Measurements from ENCODE around the gene ADCY1.

ADCY1 gene

GRCh38 chr7:45654341-45654740 lies 80.2 kb downstream of the ADCY1 start:
- no peak for DNase-seq

GRCh38 chr7:45655539-45655938 lies 81.4 kb downstream of the ADCY1 start:
- DNase-seq = no peak

DNA sequence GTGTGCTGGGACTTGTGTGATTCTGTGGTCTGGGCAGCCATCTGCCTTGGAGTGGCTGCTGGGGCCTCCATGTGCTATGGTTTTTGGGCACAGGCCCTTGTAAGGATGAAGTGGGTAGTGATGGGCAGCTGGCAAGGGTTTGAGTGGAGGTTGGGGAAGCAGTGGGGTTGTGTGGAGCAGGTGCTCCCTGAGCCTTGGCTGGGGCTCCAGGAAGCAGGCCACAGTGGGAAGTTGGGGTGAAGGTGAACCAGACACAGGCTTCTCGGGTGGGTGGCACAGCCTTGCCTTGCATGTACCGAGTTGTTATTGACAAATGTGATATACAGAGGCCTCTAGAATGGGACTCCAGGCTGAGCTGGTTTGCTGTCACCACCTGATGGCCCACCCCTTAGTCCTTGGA lies 82.3 kb downstream of the ADCY1 start:
- DNase-seq = no peak

- DNase-seq = no peak
Observed at GRCh38 chr7:45657136-45657889, 83.1 kb downstream of the ADCY1 start.

GRCh38 chr7:45657890-45658715 lies 83.9 kb downstream of the ADCY1 start:
- DNase-seq = no peak

DNA sequence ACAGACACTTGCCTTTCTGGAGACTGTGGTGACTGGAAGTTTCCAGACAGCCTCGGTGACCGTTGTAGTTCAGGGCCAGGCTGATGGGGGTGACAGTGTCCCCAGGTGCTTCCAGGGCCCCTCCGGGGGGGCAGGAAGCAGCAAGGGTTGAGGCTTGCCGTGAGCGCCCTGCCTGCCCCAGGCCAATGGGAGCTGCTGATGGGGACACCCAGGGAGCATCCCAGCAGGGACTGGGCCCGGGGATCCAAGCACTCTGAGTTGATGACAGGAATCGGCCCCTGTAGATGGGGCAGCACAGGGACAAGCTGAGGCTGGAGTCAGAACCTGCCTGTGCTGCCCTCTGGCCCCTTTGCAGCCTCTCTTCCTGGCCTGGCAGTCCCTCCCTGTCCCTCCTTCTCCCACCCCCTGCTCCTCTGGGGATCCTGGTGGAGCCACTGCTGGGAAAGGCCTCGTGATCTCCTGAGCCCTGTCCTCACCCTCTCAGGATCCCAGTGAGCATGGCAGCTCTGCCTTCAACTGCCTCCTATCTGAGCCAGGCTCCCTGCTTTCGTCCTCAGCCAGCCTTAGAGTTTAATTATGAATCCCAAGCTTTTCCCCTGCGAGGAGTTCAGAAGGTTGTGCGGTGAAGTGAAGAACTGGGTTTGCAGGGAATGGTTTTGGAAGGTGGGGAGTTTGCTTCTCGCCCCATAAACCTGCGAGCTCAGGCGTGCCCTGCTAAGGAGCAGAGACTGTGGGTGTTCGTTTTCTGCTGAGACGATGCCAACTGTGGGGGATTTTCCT lies 84.7 kb downstream of the ADCY1 start:
- no peak for DNase-seq

GRCh38 chr7:45659496-45660139 lies 85.5 kb downstream of the ADCY1 start:
- DNase-seq = no peak

DNA sequence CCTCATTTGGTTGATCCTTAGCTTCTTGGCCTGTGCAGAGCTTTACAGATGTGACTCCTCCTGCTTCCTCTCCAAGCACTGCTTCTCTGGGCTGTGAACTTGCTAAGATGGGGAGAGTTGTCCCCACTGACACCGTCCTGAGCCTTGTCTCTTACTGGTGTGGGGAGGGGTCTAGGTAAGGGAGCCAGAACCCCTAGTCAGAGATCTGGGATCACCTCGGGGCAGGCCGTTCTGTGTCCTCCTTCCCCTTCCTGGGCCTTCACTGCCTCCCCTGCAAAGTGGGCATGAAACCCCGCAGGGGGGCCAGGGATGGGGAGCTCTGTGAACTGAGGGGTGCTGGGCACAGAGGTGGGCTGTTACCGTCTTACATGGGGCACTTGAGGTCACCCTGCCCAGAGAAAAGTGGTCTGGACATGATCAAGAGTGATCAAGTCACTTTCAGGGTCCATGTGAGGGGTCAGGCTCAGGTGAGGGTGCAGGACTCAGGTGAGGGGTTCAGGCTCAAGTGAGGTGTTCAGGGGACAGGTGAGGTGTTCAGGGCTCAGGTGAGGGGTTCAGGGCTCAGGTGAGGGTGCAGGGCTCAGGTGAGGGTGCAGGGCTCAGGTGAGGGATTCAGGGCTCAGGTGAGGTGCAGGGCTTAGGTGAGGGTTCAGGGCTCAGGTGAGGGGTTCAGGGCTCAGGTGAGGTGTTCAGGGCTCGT lies 86.2 kb downstream of the ADCY1 start:
- no peak for DNase-seq

DNA sequence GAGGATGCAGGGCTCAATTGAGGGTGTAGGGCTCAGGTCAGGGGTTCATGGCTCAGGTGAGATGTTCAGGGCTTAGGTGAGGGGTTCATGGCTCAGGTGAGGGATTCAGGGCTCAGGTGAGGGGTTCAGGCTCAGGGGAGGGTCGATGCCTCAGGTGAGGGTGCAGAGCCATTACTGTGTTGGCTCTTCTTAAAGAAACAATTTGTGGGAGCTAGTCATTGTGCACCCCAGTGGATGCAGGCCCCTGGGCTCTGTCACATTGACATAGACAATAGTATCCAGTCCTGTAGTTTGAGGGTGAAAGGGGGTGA lies 86.7 kb downstream of the ADCY1 start:
- no peak for DNase-seq

- no peak for DNase-seq
Observed at GRCh38 chr7:45661302-45661995, 87.3 kb downstream of the ADCY1 start.

DNA sequence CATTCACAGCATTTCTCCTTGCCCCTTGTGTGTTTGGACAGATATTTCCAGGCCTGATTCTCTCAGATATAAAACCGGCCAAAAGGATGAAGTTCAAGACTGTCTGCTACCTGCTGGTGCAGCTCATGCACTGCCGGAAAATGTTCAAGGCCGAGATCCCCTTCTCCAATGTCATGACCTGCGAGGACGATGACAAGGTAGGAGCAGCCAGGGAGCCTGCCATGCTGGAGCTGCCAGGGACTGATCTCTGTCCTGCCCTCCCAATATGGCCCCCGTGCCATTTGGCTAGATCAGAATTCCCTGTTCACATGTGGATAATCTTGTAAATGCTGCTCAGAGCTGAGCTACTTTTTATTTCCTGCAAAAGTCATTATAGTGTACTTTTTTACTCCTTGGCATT lies 87.8 kb downstream of the ADCY1 start:
- no peak for DNase-seq

- DNase-seq = no peak
Observed at GRCh38 chr7:45662540-45663166, 88.5 kb downstream of the ADCY1 start.

DNA sequence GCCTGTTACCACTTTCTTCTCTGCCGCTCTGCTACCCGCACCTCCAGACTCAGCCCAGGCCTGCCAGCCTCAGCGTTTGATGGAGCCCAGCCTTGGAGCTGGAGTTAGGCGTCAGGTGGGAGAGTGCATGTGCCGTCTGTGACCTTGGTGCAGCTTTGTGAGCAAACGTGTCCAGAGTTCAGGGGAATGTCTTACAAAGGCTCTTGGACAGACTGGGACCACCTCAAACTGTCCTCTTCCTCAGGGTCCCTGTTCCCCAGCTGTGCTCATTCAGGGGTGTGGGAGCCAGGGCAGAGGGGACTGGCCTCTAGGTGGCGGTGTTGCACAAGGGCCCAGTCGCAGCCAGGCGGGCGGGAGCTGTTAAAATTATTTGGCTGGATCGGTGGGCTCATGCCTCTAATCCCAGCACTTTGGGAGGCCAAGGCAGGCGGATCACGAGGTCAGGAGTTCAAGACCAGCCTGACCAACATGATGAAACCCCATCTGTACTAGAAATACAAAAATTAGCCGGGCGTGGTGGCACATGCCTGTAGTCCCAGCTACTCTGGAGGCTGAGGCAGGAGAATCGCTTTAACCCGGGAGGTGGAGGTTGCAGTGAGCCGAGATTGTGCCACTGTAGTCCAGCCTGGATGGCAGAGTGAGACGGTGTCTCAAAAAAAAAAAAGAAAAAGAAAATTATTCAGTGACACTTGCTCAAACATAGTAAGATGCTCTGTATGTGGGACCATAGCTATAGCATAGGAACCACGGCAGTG lies 89.2 kb downstream of the ADCY1 start:
- DNase-seq = no peak

- DNase-seq = no peak
Observed at GRCh38 chr7:45663965-45664633, 89.9 kb downstream of the ADCY1 start.

- DNase-seq = no peak
Observed at GRCh38 chr7:45665172-45665571, 91.0 kb downstream of the ADCY1 start.

DNA sequence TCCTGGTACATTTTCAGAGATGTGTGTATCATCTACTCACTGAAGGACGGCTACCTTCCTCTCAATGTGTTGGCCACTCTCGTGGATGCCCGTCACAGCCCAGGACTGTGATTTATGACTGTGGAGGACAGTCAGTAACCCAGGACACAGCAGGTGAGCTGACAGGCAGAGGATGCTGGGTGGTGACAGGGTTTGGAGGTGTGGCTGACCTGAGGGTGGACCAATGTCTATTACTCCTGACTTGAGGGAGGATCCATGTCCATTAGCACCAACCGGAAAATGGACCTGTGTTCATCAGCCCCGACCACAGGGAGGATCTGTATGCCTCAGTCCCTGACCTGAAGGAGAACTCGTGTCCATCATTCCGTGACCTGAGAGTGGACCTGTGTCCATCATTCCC lies 96.1 kb downstream of the ADCY1 start:
- no peak for DNase-seq

- DNase-seq = no peak
Observed at GRCh38 chr7:45670717-45671116, 96.5 kb downstream of the ADCY1 start.

DNA sequence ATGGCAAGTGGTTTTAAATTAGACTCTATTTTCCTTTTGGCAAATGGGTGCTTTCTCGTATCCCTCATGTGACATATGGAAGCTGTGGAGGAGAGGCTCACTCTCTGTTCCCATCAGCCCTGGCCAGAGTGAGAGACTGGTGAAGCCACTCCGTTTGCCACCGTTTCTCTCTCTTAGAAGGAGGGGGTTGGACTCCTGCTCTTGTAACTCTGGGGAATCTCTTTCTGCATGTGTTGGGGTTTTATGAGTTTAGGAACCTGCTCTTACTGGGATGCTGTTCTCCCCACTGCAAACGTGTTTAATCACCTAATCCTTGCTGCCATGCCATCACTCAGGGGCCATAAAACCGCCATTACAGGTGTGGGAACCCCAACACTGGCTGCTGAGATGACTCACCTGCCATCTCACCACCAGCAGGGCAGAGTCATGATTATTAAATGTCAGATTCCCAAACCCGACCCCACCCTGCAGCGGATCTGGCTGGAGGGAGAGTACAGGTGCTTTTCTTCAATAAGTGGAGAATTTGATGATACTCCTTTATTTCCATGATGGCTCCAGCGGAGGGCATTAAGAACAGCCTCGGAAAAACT lies 103.2 kb downstream of the ADCY1 start:
- no peak for DNase-seq

GRCh38 chr7:45679516-45679915 lies 105.3 kb downstream of the ADCY1 start:
- no peak for DNase-seq

DNA sequence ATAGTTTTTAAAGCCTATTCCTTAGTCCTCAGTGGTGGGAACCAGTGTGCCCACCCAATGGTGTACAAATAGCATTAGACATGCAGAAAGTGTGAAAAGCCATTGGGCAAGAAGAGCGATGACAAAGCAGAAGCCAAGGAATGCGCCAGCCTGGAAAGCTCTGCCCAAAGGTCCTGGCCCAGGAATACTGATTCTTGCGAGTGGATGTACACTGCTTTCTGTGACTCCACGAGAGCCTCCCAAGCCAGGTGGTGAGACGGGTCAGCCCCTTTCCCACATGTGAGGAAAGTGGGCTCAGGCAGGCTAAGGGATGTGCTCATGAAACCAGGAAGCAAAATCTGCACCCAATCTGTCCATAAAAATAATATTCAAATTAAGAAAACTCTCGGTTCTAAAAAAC lies 106.6 kb downstream of the ADCY1 start:
- no peak for DNase-seq
